Kidney (tissue), 14 donors: ENCODE results near the gene SPATA17. TPM values are rescaled to one million over a fixed set of nuclear protein-coding genes. Genes with fewer than 3 reads are reported as not detected.

Source experiments
- DNase-seq, 5 donors: peaks; one replicate each; pipeline ENCODE4 v3.0.0-alpha.2; 2013 to 2020
- FAIRE-seq: peaks from 2 replicates; lab custom pipeline; 2012; peaks lifted over from hg19 to GRCh38; lab: Jason Lieb, UNC
- H3K27ac ChIP-seq, 2 donors: one replicate each; pipeline ENCODE4 v1.7.0; 2013; ENCODE audit warnings: low read depth in 2 of 2, low read length in 2 of 2, inconsistent platforms in 1 of 2
- H3K27me3 ChIP-seq: one replicate; pipeline ENCODE4 v1.7.1; 2013; ENCODE audit warnings: low read length, inconsistent platforms; ENCODE audit not compliant: control insufficient read depth, insufficient read depth
- H3K36me3 ChIP-seq, 3 donors: one replicate each; pipeline versions ENCODE4 v1.7.0 to v1.7.1; 2013; ENCODE audit warnings: low read length in 3 of 3, control low read depth in 1 of 3, inconsistent platforms in 1 of 3; ENCODE audit not compliant: insufficient read depth in 3 of 3, control insufficient read depth in 2 of 3
- H3K4me1 ChIP-seq, 3 donors: one replicate each; pipeline versions ENCODE4 v1.7.0 to v1.7.1; 2013; ENCODE audit warnings: low read length in 3 of 3, inconsistent platforms in 1 of 3, low read depth in 1 of 3; ENCODE audit not compliant: control insufficient read depth in 2 of 3, insufficient read depth in 2 of 3
- H3K4me3 ChIP-seq, 3 donors: one replicate each; pipeline versions ENCODE4 v1.7.0 to v1.8.1; 2013; ENCODE audit warnings: low read length in 3 of 3, control low read depth in 1 of 3, inconsistent platforms in 1 of 3
- H3K9ac ChIP-seq, 3 donors: one replicate each; pipeline versions ENCODE4 v1.7.0 to v1.7.1; 2013; ENCODE audit warnings: low read length in 3 of 3, control low read depth in 1 of 3, inconsistent platforms in 1 of 3
- H3K9me3 ChIP-seq, 3 donors: one replicate each; pipeline versions ENCODE4 v1.7.0 to v1.7.1; 2013; ENCODE audit warnings: low read length in 3 of 3, control low read depth in 1 of 3, inconsistent platforms in 1 of 3; ENCODE audit not compliant: control insufficient read depth in 2 of 3, insufficient read depth in 1 of 3
- CTCF ChIP-seq: IDR thresholded peaks from 3 replicates; pipeline ENCODE4 v1.5.1; 2012; ENCODE audit warnings: mild to moderate bottlenecking, moderate library complexity, borderline replicate concordance; ENCODE audit not compliant: insufficient read depth; ENCODE audit errors: extremely low read depth
- intact Hi-C: fragments of 100-400 bp; cut with DNase I; formaldehyde crosslinking; loops from one replicate; pipeline ENCODE4 v1.11.1; 2022
- polyA plus RNA-seq: library from polyadenylated mRNA; stranded (reverse); fragments of 350-450 nt; fragmentation: Illumina TruSeq; extraction: RNeasy Lipid Tissue Mini Kit (QIAGEN cat#74804); gene quantifications from one replicate; pipeline ENCODE4 v1.2.3, GENCODE V29; 2014; ENCODE audit warnings: low read depth, low replicate concordance; ENCODE audit not compliant: insufficient read depth
- total RNA-seq: library from RNA; stranded (reverse); fragmentation: NEBNext Ultra II Directional; extraction: Animal tissue kit (Norgen Biotek cat#: 25700); gene quantifications from one replicate; pipeline ENCODE4 v1.2.1, GENCODE V29; 2021
- donor health status: control.
- donor health status: control.
- donor health status: control.
- donor health status: control.
- donor health status: control.
- donor health status: DM: yes; HTN: yes; CAD: no.
- donor health status: Normal renal cell carcinoma (clear cell type).

The SPATA17 gene
- total and polyA plus RNA-seq, 2 donors from 2014 or later = 5.7 to 7.1 TPM

DNA sequence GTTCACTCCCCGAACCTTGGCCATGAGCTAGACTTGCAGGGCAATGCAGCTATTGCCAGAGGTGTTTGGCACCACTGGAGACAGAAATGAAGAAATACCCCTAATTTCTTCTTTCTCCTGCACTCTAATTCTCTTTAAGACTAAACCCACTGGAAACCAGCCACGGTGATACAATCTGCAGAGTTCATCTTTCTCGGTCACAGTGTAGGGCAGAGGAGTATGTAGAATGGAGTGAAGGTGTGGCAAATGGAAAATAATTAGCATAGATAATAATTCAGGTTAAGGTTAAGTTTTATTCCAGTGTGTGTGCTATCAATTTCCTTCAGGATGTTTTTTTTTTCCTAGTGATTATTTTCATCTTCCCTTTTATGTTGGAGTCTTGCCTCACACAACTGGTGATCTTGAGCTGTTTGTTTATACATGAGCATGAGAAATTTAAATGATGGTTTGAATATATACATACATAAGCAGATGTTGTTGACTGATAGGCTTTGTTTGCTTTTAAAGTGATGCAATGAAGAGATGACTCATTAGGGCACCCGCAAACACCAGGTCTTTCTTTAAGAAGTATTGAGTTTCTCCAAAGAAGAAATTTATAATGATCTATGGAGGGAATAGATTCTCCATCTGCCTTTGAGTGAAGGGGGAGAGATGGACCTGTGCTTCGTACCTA is 81.9 kb downstream of the SPATA17 start:
- no peak overlapping the region for H3K9ac ChIP-seq
- no peaks in the 10 kb centered on the region for H3K27me3 ChIP-seq
- TF ChIP-seq CTCF = no peak
- no peak overlapping the region for H3K4me3 ChIP-seq
- DNase-seq = no peak
- no peak for FAIRE-seq
- H3K27ac ChIP-seq = no peak overlapping the region
- H3K36me3 ChIP-seq = no peaks in the 10 kb centered on the region
- intact Hi-C loops = no loop called here
- H3K9me3 ChIP-seq = no peaks in the 10 kb centered on the region
- H3K4me1 ChIP-seq = peaks cover 0 to 2% (median under 1%) of the 10 kb centered on the region in 3 donors

- no peak overlapping the region for H3K9ac ChIP-seq
- FAIRE-seq = no peak
Measured at GRCh38 chr1:217715681-217716080, 84.5 kb downstream of the SPATA17 start.

GRCh38 chr1:217717959-217718358 is 86.8 kb downstream of the SPATA17 start:
- H3K27ac ChIP-seq = no peak overlapping the region
- H3K9me3 ChIP-seq = no peaks in the 10 kb centered on the region
- H3K4me1 ChIP-seq = peaks cover 0 to 3% (median 2%) of the 10 kb centered on the region in 3 donors
- H3K4me3 ChIP-seq = peak overlapping the region in 1 of 3 donors; percentile 31
- no peak for TF ChIP-seq CTCF
- DNase-seq (peak in 1 of 5 donors; percentile 9), FAIRE-seq (no peak)
- H3K27me3 ChIP-seq = no peaks in the 10 kb centered on the region
- no peaks in the 10 kb centered on the region for H3K36me3 ChIP-seq
- intact Hi-C loops = no loop called here
- no peak overlapping the region for H3K9ac ChIP-seq

More at GRCh38 chr1:217715681-217716080, 84.5 kb downstream of the SPATA17 start:
- Histone ChIP-seq H3K27me3 (no peaks in the 10 kb centered on the region), H3K9me3 (no peaks in the 10 kb centered on the region), H3K4me3 (no peak overlapping the region), H3K27ac (no peak overlapping the region), H3K4me1 (peaks cover 0 to 3% (median 2%) of the 10 kb centered on the region in 3 donors), H3K36me3 (no peaks in the 10 kb centered on the region)
- TF ChIP-seq CTCF = no peak
- intact Hi-C loops = no loop called here
- no peak for DNase-seq
